Fibroblast of lung (primary cell): ENCODE results near the gene NEBL. TPM values are rescaled to one million over a fixed set of nuclear protein-coding genes. Genes with fewer than 3 reads are reported as not detected.
A peak's percentile ranks its signal among the peaks of the same experiment; 100 is the strongest.

Experiments
- DNase-seq, 2 donors: peaks; one replicate each; pipeline versions ENCODE4 v3.0.0 to v3.0.0-alpha.2; 2010; ENCODE audit warnings: low read depth in 2 of 2
- H2AFZ ChIP-seq: 2 replicates; pipeline ENCODE4 v1.5.1; 2012; ENCODE audit warnings: low read length, control low read depth, inconsistent platforms
- H3K27ac ChIP-seq: 2 replicates; pipeline ENCODE4 v1.5.1; 2011; ENCODE audit warnings: low read length, control low read depth; ENCODE audit not compliant: insufficient read depth
- H3K27me3 ChIP-seq: 2 replicates; pipeline ENCODE4 v1.5.1; 2011; ENCODE audit warnings: mild to moderate bottlenecking, low read length; ENCODE audit not compliant: control insufficient read depth, insufficient read depth
- H3K36me3 ChIP-seq: 2 replicates; pipeline ENCODE4 v1.5.1; 2011; ENCODE audit warnings: low read length; ENCODE audit not compliant: control insufficient read depth, insufficient read depth
- H3K4me1 ChIP-seq: 2 replicates; pipeline ENCODE4 v1.5.1; 2011; ENCODE audit warnings: low read length; ENCODE audit not compliant: control insufficient read depth, insufficient read depth; ENCODE audit errors: extremely low read depth
- H3K4me2 ChIP-seq: 2 replicates; pipeline ENCODE4 v1.5.1; 2011; ENCODE audit warnings: low read length, control low read depth; ENCODE audit not compliant: insufficient read depth; ENCODE audit errors: extremely low read depth
- H3K4me3 ChIP-seq, 4 experiments: fragments of 200-600 bp in 1 of 4; sonication (generic) in 1 of 4; replicated peaks in 1 of 4; 2 replicates each; pipeline ENCODE4 v1.5.1; 2011 to 2016; ENCODE audit warnings: low read length in 4 of 4, low read depth in 3 of 4, mild to moderate bottlenecking in 3 of 4, control low read depth in 2 of 4, inconsistent platforms in 1 of 4, mixed read lengths in 1 of 4; ENCODE audit not compliant: insufficient read depth in 1 of 4; ENCODE audit errors: control extremely low read depth in 1 of 4
- H3K79me2 ChIP-seq: 2 replicates; pipeline ENCODE4 v1.5.1; 2012; ENCODE audit warnings: mild to moderate bottlenecking, low read length, inconsistent platforms; ENCODE audit not compliant: control insufficient read depth, insufficient read depth
- H3K9ac ChIP-seq: 2 replicates; pipeline ENCODE4 v1.5.1; 2011; ENCODE audit warnings: mild to moderate bottlenecking, low read length, control low read depth; ENCODE audit not compliant: insufficient read depth
- H3K9me3 ChIP-seq: 2 replicates; pipeline ENCODE4 v1.5.1; 2012; ENCODE audit warnings: low read depth, low read length; ENCODE audit not compliant: control insufficient read depth, insufficient read depth
- H4K20me1 ChIP-seq: 2 replicates; pipeline ENCODE4 v1.5.1; 2011; ENCODE audit warnings: low read length; ENCODE audit not compliant: control insufficient read depth, insufficient read depth; ENCODE audit errors: extremely low read depth
- CTCF ChIP-seq, 2 donors: IDR thresholded peaks in 1 of 2; conservative IDR thresholded peaks in 1 of 2; 1 replicate in 1 of 2; 2 replicates in 1 of 2; pipeline ENCODE4 v1.5.1; 2011 to 2012; ENCODE audit warnings: low read length in 2 of 2, control low read depth in 1 of 2, inconsistent platforms in 1 of 2, low read depth in 1 of 2, mild to moderate bottlenecking in 1 of 2
- EZH2 ChIP-seq: IDR thresholded peaks from 2 replicates; pipeline ENCODE4 v1.5.1; 2012; ENCODE audit warnings: low read length, control low read depth, mild to moderate bottlenecking; ENCODE audit errors: missing control alignments
- polyA minus RNA-seq: library from RNA; depleted of rRNA, polyadenylated mRNA; stranded (reverse); fragments of >200 nt; gene quantifications from 2 replicates; pipeline ENCODE4 v1.2.3, GENCODE V29; 2011; ENCODE audit warnings: low replicate concordance
- polyA plus RNA-seq, 2 donors: library from polyadenylated mRNA; depleted of rRNA in 1 of 2; stranded (reverse) in 1 of 2; unstranded in 1 of 2; fragments of >200 nt; gene quantifications; 2 replicates each; pipeline ENCODE4 v1.2.1, GENCODE V29; 2011 to 2012; ENCODE audit warnings: missing spikeins in 1 of 2
- total RNA-seq: library from RNA; depleted of rRNA; stranded (reverse); fragments of >200 nt; gene quantifications from 2 replicates; pipeline ENCODE4 v1.2.1, GENCODE V29; 2014

The NEBL gene, protein sequence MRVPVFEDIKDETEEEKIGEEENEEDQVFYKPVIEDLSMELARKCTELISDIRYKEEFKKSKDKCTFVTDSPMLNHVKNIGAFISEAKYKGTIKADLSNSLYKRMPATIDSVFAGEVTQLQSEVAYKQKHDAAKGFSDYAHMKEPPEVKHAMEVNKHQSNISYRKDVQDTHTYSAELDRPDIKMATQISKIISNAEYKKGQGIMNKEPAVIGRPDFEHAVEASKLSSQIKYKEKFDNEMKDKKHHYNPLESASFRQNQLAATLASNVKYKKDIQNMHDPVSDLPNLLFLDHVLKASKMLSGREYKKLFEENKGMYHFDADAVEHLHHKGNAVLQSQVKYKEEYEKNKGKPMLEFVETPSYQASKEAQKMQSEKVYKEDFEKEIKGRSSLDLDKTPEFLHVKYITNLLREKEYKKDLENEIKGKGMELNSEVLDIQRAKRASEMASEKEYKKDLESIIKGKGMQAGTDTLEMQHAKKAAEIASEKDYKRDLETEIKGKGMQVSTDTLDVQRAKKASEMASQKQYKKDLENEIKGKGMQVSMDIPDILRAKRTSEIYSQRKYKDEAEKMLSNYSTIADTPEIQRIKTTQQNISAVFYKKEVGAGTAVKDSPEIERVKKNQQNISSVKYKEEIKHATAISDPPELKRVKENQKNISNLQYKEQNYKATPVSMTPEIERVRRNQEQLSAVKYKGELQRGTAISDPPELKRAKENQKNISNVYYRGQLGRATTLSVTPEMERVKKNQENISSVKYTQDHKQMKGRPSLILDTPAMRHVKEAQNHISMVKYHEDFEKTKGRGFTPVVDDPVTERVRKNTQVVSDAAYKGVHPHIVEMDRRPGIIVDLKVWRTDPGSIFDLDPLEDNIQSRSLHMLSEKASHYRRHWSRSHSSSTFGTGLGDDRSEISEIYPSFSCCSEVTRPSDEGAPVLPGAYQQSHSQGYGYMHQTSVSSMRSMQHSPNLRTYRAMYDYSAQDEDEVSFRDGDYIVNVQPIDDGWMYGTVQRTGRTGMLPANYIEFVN
- total RNA-seq (0.33 and 1.3 TPM in 2 replicates), polyA plus RNA-seq (0.11 and 0.20 TPM in 2 replicates), polyA minus RNA-seq (1.4 TPM in 1 of 2 replicates, not detected in the other)
- 0.06 TPM in 2 replicates for polyA plus RNA-seq (2012)

- Histone ChIP-seq H2AFZ (no peak within 1 kb of the TSS), H3K36me3 (no peaks in the 10 kb centered on the region), H3K9me3 (no peaks in the 10 kb centered on the region), H3K4me2 (no peak within 1 kb of the TSS), H3K4me3 (no peak within 1 kb of the TSS), H3K79me2 (no peaks in the 10 kb centered on the region), H3K4me1 (no peaks in the 10 kb centered on the region), H4K20me1 (no peaks in the 10 kb centered on the region), H3K27me3 (no peaks in the 10 kb centered on the region), H3K27ac (no peak within 1 kb of the TSS), H3K9ac (no peak within 1 kb of the TSS)
- TF ChIP-seq EZH2 = no peak
- TF ChIP-seq CTCF (conservative IDR thresholded peaks at IDR 0.05 in 1 of 2, IDR thresholded peaks at IDR 0.05 in 1 of 2; ENCODE audit: low read depth in 1 of 2, low read length in 2 of 2) = no peak
- DNase-seq = peak in 1 of 2 donors; percentile 18
These were observed at the start of gene NEBL for GRCh38 chr10:20897146-20897825. TSS of gene NEBL (minus strand) at chr10:20897311. CDS start at chr10:20897205, 106 bp downstream.

- Histone ChIP-seq H3K9me3 (no peaks in the 10 kb centered on the region), H3K4me2 (no peak overlapping the region), H3K27me3 (no peaks in the 10 kb centered on the region), H3K79me2 (no peaks in the 10 kb centered on the region), H3K9ac (no peak overlapping the region), H3K4me3 (no peak overlapping the region), H3K36me3 (no peaks in the 10 kb centered on the region), H2AFZ (no peak overlapping the region), H3K4me1 (no peaks in the 10 kb centered on the region), H3K27ac (no peak overlapping the region), H4K20me1 (no peaks in the 10 kb centered on the region)
- no peak for DNase-seq
- TF ChIP-seq CTCF (conservative IDR thresholded peaks at IDR 0.05 in 1 of 2, IDR thresholded peaks at IDR 0.05 in 1 of 2; ENCODE audit: low read depth in 1 of 2, low read length in 2 of 2) (no peak), EZH2 (no peak)
These were observed 48.6 kb upstream of the NEBL start for GRCh38 chr10:20945546-20946332.
